ENCODE results near the gene GUK1.
"Not testable (repeated sequence)": the region's sequence is repeated elsewhere in the genome, so short reads cannot be mapped to it uniquely, and the experiment has no call there.

Gene GUK1

DNA sequence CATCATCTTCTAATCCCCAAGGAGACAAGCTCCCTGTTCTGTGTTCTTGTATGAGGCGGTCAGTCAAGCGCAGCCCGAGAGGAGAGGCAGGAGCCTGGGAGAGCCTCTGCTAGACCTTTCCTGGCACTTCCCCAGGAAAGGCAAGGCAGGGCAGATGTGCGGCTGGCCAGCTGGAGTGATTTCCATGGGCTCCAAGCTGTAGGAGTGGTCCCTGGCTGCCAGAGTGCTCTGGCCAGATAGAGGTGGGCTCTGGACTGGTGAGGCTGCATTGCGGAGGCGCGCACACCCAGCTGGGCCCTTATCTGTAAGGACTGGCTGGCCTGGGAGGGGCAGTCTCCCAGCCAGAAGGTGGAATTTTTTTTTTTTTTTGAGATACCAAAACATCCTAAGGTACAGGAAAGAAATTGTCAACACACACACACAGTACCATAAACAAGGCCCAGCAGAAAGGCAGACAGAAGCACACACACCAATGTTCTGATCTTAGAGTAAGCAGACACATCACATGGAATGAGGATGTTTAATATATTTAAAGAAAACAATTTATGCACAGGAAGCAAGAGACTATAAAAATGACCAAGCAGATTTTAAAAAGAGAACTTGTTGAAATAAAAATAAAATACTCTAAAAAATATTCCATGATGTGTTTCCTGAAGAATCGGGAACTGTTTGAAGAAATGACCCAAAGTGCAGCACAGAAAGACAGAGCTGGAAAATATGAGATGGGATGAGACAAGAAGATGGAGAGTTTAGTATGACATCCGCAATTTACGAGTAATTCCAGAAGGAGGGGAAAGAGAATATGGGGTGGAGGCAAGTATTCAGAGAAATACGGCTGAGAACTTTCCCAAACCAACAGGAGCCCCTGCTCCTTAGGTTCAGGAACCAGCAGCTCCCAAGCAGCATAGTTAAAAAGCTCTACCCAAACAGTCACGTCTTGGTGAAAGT lies 38.9 kb downstream of the GUK1 start:
- DNase-seq = no peak

DNA sequence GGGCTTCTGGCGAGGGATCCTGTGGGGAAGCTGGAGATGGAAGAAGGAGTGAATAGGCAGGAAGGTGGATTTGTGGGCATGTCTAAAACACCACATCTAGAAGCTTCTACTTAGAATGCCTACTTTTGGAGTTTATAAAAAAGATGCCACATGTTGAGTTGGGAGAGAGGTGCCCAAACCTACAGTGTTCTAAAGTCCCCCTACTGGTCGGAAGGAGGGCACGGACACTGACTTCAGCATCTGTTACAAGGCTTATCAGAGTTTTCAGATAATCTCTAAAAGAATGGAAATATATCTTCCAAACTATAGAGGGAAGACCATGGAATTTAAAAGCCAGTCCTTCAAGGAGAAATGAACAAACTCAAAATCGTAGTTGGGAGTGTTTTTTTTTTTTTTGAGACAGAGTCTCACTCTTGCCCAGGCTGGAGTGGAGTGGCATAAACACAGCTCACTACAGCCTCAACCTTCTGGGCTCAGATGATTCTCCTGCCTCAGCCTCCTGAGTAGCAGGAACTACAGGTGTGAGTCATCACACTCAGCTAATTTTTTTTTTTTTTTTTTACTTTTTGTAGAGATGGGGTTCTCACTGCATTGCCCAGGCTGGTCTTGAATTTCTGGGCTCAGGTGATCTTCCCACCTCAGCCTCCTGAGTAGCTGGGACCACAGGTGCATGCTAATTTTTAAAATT lies 40.3 kb downstream of the GUK1 start:
- no peak for DNase-seq

DNA sequence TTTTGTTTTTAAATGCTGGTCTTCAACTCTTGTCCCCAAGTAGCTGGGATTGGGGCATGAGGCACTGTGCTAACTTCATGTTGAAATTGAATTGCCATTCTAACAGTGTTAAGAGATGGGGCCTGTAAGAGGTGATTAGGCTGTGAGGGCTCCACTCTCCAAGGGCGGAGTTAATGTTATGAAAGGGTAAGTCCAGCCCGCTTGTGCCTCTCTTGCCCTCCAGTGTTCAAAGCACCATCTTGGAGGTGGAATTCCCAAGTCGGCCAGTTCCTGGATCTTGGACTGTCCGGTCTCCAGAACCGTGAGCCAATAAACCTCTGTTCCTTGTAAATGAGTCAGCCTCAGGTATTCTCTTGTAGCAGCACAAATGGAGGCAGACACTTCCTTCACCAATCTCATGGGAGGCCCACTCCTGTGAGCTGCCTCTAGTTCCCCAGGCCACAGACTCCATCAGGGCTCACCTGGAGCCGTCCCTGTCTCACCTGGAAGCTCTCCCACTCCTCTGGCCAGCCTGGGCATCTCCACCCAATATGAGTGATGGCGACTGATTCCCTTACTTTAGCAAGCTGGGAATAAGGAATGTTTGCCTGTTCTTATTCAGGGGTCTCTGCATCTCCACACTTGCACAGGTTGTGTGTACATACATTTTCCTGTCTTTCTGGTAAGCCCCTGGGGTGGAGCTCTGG lies 41.0 kb downstream of the GUK1 start:
- DNase-seq = no peak

DNA sequence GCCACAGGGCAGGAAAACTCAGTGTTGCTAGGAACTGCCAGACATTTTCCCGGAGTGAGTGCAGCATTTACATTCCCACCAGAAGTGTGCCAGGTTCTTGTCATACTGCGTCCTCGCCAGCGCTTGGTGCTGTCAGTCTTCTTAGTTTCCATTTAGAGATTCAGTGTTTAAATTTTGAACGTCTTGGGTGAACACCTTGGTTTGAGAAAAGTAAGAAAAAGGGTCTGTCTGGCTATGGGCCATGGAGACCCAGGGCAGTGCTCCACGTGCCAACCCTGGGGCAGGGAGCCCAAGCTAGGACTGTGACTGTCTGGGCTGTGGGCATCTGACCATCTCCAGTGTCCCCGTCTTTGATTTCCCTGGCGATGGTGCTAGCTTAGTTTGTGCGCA lies 41.6 kb downstream of the GUK1 start:
- no peak for DNase-seq

DNA sequence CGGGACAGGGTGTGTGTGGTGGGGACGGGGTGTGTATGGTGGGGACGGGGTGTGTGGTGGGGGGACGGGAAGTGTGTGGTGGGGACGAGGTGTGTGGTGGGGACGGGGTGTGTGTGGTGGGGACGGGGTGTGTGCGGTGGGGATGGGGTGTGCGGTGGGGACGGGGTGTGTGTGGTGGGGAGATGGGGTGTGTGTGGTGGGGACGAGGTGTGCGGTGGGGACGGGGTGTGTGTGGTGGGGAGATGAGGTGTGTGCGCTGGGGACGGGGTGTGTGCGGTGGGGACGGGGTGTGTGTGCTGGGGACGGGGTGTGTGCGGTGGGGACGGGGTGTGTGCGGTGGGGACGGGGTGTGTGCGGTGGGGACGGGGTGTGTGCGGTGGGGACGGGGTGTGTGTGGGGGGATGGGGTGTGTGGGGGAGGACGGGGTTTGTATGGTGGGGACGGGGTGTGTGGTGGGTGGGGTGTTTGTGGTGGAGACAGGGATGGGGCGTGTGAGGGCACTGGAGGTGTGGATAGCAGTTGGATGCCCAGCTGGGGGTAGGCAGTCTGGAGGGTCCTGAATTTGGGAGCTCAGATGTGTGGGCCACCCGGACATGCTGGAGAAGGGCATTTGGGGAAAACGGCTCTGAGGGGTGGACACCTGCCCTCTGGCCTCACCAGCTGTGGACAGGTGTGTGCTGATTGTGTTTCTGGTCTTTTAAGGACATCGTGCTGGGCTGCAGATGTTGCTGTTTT lies 42.4 kb downstream of the GUK1 start:
- DNase-seq = no peak

DNA sequence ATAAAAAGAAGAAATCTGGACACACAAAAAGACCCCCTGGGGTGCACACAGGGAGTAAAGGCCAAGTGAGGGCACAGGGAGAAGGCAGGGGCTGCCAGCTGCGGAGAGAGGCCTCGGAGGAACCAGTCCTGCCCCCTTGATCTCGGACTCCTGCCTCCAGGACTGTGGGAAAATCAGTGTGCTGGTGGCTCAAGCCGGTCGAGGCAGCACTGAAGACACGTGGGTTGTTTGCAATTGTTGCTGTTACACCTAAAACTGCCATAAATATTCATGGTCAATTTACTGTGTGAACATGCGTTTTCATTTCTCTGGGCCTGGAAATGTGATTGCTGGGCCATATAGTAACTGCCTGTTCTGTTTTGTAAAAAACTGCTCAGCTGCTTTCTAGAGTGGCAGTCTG lies 44.1 kb downstream of the GUK1 start:
- no peak for DNase-seq

DNA sequence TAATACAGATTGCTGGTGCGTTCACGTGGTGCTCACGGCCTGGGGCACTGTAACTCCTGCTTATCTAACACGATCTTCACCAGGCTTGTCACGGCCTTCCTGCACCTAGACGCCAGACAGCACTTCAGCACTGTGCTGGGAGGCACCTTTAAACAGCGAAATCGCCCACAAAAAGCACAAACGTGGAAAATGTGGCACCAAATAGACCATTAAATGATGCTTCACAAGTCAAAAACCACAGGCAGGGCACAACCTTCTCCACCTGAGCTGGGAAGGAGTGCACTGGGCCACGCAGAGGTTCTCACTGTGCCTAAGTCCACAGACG lies 45.5 kb downstream of the GUK1 start:
- DNase-seq = no peak

DNA sequence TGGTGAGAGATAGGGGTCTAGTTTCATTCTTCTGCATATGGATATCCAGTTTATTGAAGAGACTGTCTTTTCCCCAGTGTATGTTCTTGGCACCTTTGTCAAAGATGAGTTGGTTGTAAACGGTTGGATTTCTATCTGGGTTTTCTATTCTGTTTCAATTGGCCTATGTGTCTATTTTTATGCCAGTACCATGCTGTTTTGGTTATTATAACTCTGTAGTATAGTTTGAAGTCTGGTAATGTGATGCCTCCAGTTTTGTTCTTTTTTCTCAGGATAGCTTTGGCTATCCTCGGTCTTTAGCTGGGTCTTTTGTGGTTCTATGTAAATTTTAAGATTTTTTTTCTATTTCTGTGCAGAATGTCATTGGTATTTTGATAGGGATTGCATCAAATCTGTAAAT lies 48.2 kb downstream of the GUK1 start:
- not testable (repeated sequence) for DNase-seq

DNA sequence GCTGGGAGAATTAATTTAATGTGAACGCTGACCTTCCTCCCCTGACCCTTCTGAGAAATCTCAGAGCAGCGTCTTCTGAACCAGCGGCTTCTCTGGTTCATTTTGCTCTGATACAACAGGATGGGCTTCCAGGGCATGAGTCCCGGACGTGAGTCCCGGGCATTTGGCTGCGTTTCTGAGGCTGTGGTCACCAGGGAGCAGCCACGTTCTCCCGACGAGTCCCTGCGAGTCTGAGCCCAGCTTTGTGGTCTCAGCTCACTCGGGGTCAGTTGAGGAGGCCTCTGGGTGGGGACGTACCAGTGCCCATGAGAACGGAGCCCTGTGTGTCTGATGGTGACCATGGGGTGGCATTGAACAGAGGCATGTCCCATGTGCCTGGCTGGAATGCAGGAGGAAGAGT lies 50.1 kb downstream of the GUK1 start:
- no peak for DNase-seq

DNA sequence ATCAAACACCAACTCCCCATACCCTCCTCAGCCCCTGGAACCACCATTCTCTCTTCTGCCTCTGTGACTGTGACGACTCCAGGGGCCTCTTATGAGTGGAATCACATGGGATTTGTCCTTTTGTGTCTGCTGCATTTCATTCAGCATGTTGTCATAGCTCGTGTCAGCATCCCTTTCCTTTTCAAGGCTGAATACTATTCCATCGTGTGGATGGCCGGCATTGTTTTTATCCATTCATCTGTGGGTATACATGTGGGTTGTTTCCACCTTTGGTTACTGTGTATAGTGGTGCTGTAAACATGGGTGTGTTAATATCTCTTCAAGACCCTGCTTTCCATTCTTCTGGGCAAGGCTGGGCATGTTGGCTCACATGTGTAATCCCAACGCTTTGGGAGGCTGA lies 50.7 kb downstream of the GUK1 start:
- no peak for DNase-seq

DNA sequence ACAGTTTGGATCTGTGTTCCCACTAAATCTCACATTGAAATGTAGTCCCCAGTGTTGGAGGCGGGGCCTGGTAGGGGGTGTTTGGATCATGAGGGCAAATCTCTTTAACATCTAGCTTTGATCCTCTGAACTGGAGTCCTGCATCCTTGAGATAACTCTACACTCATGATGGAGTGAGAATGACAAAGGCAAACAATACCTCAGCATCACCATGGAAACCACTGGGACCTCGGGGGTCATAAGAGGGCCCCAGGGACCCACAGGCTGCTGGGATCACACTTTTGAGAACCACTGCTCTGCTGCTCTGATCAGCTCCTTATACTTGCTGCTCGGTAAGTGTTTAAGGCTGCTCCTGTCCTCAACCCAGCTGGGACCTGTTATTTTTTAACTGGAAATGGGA lies 54.4 kb downstream of the GUK1 start:
- no peak for DNase-seq

DNA sequence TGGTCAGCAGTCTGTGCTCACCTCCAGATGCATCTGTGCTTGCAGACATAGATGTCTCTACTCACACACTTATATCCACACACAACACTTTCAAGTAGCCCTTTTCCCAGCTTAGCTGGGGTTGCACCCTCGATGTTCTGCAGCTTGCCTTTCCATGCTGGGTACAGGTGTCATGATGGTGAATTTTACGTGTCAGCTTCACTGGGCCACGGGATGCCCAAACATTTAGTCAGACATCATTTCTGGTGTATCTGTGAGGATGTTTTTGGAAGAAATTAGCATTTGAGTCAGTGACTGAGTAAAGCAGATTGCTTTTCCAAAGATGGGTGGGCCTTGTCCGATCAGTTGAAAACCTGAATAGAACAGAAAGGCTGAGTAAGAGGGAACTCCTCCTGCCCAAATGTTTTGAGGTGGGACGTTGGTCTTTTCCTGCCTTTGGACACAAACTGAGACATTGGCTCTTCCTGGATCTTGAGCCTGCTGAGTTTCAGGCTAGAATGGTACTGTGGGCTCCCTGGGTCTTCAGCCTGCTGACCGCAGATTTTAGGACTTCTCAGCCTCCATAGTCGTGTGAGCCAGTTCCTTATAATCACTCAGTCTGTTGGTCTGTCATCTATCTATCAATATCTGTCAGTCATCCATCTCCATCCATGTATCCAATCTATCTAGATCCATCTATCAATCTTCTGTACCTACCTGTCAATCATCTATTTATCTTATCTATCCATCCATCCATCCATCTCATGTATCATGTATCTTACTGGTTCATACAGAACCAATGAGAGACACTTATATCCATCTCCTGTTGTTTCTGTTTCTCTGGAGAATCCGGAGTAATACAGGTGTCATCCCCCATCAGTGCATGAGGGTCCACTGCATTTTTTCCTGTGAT lies 55.1 kb downstream of the GUK1 start:
- no peak for DNase-seq

DNA sequence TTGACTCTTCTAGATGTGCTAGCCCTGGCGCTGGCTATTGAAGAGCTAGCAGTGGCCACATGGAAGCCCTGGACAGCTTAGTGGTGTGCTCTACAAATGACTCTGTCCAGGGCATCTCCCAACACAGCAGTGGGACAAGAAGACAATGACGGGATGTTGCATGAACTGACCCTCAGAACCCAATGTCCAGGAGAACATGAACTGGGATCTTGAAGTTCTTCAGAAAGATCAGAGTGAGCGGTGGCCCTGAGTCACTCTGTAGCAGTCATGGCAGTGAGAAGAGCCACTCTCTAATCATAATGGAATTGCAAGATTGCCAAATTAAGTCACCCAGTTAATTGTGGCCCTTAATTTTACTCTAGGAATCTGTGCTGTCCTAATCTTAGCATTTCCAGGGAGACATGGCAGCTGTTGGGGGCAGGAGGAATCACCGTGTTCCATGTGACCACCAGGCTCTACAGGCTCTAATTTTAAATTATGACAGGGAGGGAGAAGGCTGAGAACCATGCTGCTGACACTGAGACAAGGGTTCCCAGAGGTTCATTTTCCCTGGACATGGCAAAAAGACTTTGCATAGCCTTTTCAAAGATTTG lies 57.6 kb downstream of the GUK1 start:
- DNase-seq = no peak

Measured in DMS153 (cell line).